Stimulated activated CD4-positive, alpha-beta T cell treated with anti-CD3 and anti-CD28 coated beads, Interleukin-1b, Interleukin-23, amount 100 ng/mL, for 1 hour (primary cell): ENCODE data around the gene DIP2C.
"Not testable (repeated sequence)": the region's sequence is repeated elsewhere in the genome, so short reads cannot be mapped to it uniquely, and the experiment has no call there.

Experiments used
- DNase-seq, 2 donors: peaks; one replicate each; pipeline ENCODE4 v3.0.0-alpha.2; 2020; ENCODE audit warnings: low read depth in 2 of 2

The DIP2C gene

GRCh38 chr10:660970-661596 is 28.4 kb downstream of the DIP2C start:
- DNase-seq, result no peak

GRCh38 chr10:660413-660969 is 29.0 kb downstream of the DIP2C start:
- DNase-seq, result no peak

GRCh38 chr10:659688-660141 is 29.8 kb downstream of the DIP2C start:
- no peak for DNase-seq

- DNase-seq, result not testable (repeated sequence)
These were observed 31.6 kb downstream of the DIP2C start for GRCh38 chr10:657816-658350.

GRCh38 chr10:656883-657282 is 32.6 kb downstream of the DIP2C start:
- no peak for DNase-seq

GRCh38 chr10:655184-655583 is 34.3 kb downstream of the DIP2C start:
- no peak for DNase-seq

- DNase-seq, result no peak
These were observed 34.8 kb downstream of the DIP2C start for GRCh38 chr10:654647-654996.

GRCh38 chr10:653991-654646 is 35.3 kb downstream of the DIP2C start:
- no peak for DNase-seq

GRCh38 chr10:652832-653459 is 36.5 kb downstream of the DIP2C start:
- DNase-seq, result not testable (repeated sequence)

GRCh38 chr10:652233-652632 is 37.2 kb downstream of the DIP2C start:
- DNase-seq, result no peak

- no peak for DNase-seq
These were observed 37.8 kb downstream of the DIP2C start for GRCh38 chr10:651692-652091.

GRCh38 chr10:650886-651615 is 38.4 kb downstream of the DIP2C start:
- no peak for DNase-seq

- no peak for DNase-seq
These were observed 39.0 kb downstream of the DIP2C start for GRCh38 chr10:650441-650851.

GRCh38 chr10:649798-650440 is 39.5 kb downstream of the DIP2C start:
- DNase-seq, result no peak

GRCh38 chr10:649445-649797 is 40.0 kb downstream of the DIP2C start:
- no peak for DNase-seq

GRCh38 chr10:647019-647418 is 42.4 kb downstream of the DIP2C start:
- DNase-seq, result not testable (repeated sequence)

- DNase-seq, result no peak
These were observed 43.3 kb downstream of the DIP2C start for GRCh38 chr10:646118-646524.

GRCh38 chr10:644943-645334 is 44.5 kb downstream of the DIP2C start:
- no peak for DNase-seq

GRCh38 chr10:644076-644942 is 45.2 kb downstream of the DIP2C start:
- no peak for DNase-seq

GRCh38 chr10:642186-642890 is 47.1 kb downstream of the DIP2C start:
- no peak for DNase-seq
